SK-N-MC (cell line): ENCODE measurements around the gene PCGF5.

Experiments used
- EZH2 ChIP-seq: fragments of 200-600 bp; sonication (generic); IDR thresholded peaks from one replicate; pipeline ENCODE4 v1.6.1; 2017; ENCODE audit warnings: antibody characterized with exemption
- FOXP2 ChIP-seq: optimal IDR thresholded peaks from 2 replicates; pipeline ENCODE3; 2011; ENCODE audit warnings: mild to moderate bottlenecking, moderate library complexity; ENCODE audit not compliant: insufficient read depth; ENCODE audit errors: extremely low read length, control extremely low read depth

DNA sequence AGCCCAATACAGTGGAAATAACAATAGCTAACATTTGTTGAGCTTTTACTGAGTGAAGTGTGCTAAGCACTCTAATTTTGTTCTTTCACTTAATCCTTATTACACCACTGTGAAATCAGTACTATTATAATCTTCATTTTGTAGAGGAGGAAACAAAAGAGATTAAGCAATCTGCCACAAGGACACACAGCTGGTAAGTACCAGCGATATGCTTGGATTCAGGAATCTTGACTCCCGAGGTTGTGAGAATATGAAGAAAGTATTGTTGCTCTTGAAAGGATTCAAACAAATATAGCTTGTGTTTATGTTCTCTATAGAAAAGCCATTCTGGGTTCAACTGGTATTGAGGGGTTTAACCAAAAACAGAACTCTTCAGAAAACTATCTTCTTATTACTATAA lies 96.0 kb downstream of the PCGF5 start:
- TF ChIP-seq EZH2 (no peak), FOXP2 (no peak)
